DND-41 (cell line): ENCODE measurements around the gene RBMS3.

ENCODE experiments used
- EZH2 ChIP-seq: IDR thresholded peaks from 3 replicates; pipeline ENCODE4 v1.6.1; 2012; ENCODE audit warnings: borderline replicate concordance, low read depth, mild to moderate bottlenecking, moderate library complexity, low read length, inconsistent platforms; ENCODE audit not compliant: severe bottlenecking
- TF ChIP-seq, protein P1 (sequence below): IDR thresholded peaks from 2 replicates; pipeline ENCODE4 v1.5.1; 2012; ENCODE audit warnings: borderline replicate concordance, low read length, moderate library complexity, mild to moderate bottlenecking; ENCODE audit not compliant: poor library complexity, severe bottlenecking; ENCODE audit errors: extremely low read depth

DNA sequence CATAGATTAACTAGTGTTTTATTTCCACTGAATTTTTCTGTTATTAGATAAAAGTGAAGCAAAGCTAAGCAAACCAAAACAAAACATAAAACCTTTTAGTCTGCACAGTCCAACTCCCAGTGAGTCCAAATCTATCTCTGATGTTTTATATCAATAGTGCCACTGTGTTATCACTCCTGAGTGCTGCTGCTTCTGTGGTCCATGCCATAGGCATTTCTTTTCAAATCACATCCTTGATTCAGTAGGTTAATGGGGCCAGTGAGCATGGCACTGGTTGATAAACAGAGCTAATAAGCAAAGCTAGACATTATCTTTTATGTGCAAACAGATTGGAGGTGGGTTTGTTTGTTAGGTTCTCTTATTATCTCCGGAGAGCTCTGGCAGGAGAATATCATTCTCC is 30.0 kb downstream of the RBMS3 start:
- TF ChIP-seq EZH2: no peak
- TF ChIP-seq, protein P1, sequence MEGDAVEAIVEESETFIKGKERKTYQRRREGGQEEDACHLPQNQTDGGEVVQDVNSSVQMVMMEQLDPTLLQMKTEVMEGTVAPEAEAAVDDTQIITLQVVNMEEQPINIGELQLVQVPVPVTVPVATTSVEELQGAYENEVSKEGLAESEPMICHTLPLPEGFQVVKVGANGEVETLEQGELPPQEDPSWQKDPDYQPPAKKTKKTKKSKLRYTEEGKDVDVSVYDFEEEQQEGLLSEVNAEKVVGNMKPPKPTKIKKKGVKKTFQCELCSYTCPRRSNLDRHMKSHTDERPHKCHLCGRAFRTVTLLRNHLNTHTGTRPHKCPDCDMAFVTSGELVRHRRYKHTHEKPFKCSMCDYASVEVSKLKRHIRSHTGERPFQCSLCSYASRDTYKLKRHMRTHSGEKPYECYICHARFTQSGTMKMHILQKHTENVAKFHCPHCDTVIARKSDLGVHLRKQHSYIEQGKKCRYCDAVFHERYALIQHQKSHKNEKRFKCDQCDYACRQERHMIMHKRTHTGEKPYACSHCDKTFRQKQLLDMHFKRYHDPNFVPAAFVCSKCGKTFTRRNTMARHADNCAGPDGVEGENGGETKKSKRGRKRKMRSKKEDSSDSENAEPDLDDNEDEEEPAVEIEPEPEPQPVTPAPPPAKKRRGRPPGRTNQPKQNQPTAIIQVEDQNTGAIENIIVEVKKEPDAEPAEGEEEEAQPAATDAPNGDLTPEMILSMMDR: no peak
